SK-N-SH treated with all-trans-retinoic acid at 6 μM for 48 hours (cell line): ENCODE data around the gene TCP10L.

Experiments used
- GLIS3 ChIP-seq: fragments of 250-450 bp; sonication (Bioruptor Pico); IDR thresholded peaks from 2 replicates; pipeline ENCODE4 v1.5.0; 2020; ENCODE audit warnings: mild to moderate bottlenecking, moderate library complexity
- ISL1 ChIP-seq: fragments of 250-450 bp; sonication (Bioruptor Pico); IDR thresholded peaks from 2 replicates; pipeline ENCODE4 v2.1.2; 2022; ENCODE audit warnings: mild to moderate bottlenecking, moderate library complexity
- OSR1 ChIP-seq: fragments of 250-450 bp; sonication (Bioruptor Pico); IDR thresholded peaks from 2 replicates; pipeline ENCODE4 v1.8.0; 2022; ENCODE audit warnings: moderate library complexity, mild to moderate bottlenecking, inconsistent platforms
- ZC3H10 ChIP-seq: fragments of 250-450 bp; sonication (Bioruptor Pico); IDR thresholded peaks from 2 replicates; pipeline ENCODE4 v1.5.1; 2021; ENCODE audit warnings: mild to moderate bottlenecking, moderate library complexity
- ZNF8 ChIP-seq: fragments of 450-650 bp; formaldehyde crosslinking; IDR thresholded peaks from 2 replicates; pipeline ENCODE4 v1.5.0; 2020; ENCODE audit warnings: mild to moderate bottlenecking, moderate library complexity

- TF ChIP-seq ISL1 (no peak), ZNF8 (CRISPR knock-in tag) (no peak), ZC3H10 (no peak), OSR1 (CRISPR knock-in tag) (no peak), GLIS3 (CRISPR knock-in tag) (no peak)
Observed at GRCh38 chr21:32593690-32594089, 8.4 kb upstream of the TCP10L start.
